ENCODE results near the gene SYNJ2.
A peak's percentile ranks its signal among the peaks of the same experiment; 100 is the strongest.

SYNJ2 gene

GRCh38 chr6:158095031-158095430, 113.4 kb downstream of the SYNJ2 start:
- peak in 1 of 2 donors; percentile 33 for DNase-seq (ENCODE audit: low read depth in 2 of 2)
- TF ChIP-seq CTCF (IDR thresholded peaks at IDR 0.05; ENCODE audit: low read depth, low read length): no peak
- no peak overlapping the region for H3K4me3 ChIP-seq (replicated peaks in 1 of 2; ENCODE audit: low read depth in 2 of 2, low read length in 2 of 2)

- H3K4me3 ChIP-seq (replicated peaks in 1 of 2; ENCODE audit: low read depth in 2 of 2, low read length in 2 of 2): no peak overlapping the region
- no peak for TF ChIP-seq CTCF (IDR thresholded peaks at IDR 0.05; ENCODE audit: low read depth, low read length)
- no peak for DNase-seq (ENCODE audit: low read depth in 2 of 2)
Measured at GRCh38 chr6:158095671-158096070, 114.0 kb downstream of the SYNJ2 start.

- H3K4me3 ChIP-seq (replicated peaks in 1 of 2; ENCODE audit: low read depth in 2 of 2, low read length in 2 of 2): no peak overlapping the region
- no peak for DNase-seq (ENCODE audit: low read depth in 2 of 2)
- TF ChIP-seq CTCF (IDR thresholded peaks at IDR 0.05; ENCODE audit: low read depth, low read length): no peak
Measured at GRCh38 chr6:158103228-158103627, 121.6 kb downstream of the SYNJ2 start.

GRCh38 chr6:158104696-158105095, 123.0 kb downstream of the SYNJ2 start:
- no peak for DNase-seq (ENCODE audit: low read depth in 2 of 2)
- H3K4me3 ChIP-seq (replicated peaks in 1 of 2; ENCODE audit: low read depth in 2 of 2, low read length in 2 of 2): no peak overlapping the region
- TF ChIP-seq CTCF (IDR thresholded peaks at IDR 0.05; ENCODE audit: low read depth, low read length): no peak

GRCh38 chr6:158109748-158110147, 128.1 kb downstream of the SYNJ2 start:
- TF ChIP-seq CTCF (IDR thresholded peaks at IDR 0.05; ENCODE audit: low read depth, low read length): no peak
- peak in 1 of 2 donors; percentile 14 for DNase-seq (ENCODE audit: low read depth in 2 of 2)
- H3K4me3 ChIP-seq (replicated peaks in 1 of 2; ENCODE audit: low read depth in 2 of 2, low read length in 2 of 2): no peak overlapping the region

- no peak for DNase-seq (ENCODE audit: low read depth in 2 of 2)
- no peak for TF ChIP-seq CTCF (IDR thresholded peaks at IDR 0.05; ENCODE audit: low read depth, low read length)
Measured at GRCh38 chr6:158110986-158111385, 129.3 kb downstream of the SYNJ2 start.

GRCh38 chr6:158111987-158112386, 130.3 kb downstream of the SYNJ2 start:
- no peak overlapping the region for H3K4me3 ChIP-seq (replicated peaks in 1 of 2; ENCODE audit: low read depth in 2 of 2, low read length in 2 of 2)
- no peak for DNase-seq (ENCODE audit: low read depth in 2 of 2)
- TF ChIP-seq CTCF (IDR thresholded peaks at IDR 0.05; ENCODE audit: low read depth, low read length): no peak

More at GRCh38 chr6:158110986-158111385, 129.3 kb downstream of the SYNJ2 start:
- H3K4me3 ChIP-seq (replicated peaks in 1 of 2; ENCODE audit: low read depth in 2 of 2, low read length in 2 of 2): no peak overlapping the region
